Activated T-cell treated with anti-CD3 and anti-CD28 coated beads, Interleukin-2, amount 50 U/mL, for 48 hours (primary cell): Measurements from ENCODE around the gene DIDO1.
"Not testable (repeated sequence)": the region's sequence is repeated elsewhere in the genome, so short reads cannot be mapped to it uniquely, and the experiment has no call there.

ENCODE experiments used
- DNase-seq, 2 experiments: peaks; one replicate each; pipeline ENCODE4 v3.0.0-alpha.2; 2020

Gene DIDO1

DNA sequence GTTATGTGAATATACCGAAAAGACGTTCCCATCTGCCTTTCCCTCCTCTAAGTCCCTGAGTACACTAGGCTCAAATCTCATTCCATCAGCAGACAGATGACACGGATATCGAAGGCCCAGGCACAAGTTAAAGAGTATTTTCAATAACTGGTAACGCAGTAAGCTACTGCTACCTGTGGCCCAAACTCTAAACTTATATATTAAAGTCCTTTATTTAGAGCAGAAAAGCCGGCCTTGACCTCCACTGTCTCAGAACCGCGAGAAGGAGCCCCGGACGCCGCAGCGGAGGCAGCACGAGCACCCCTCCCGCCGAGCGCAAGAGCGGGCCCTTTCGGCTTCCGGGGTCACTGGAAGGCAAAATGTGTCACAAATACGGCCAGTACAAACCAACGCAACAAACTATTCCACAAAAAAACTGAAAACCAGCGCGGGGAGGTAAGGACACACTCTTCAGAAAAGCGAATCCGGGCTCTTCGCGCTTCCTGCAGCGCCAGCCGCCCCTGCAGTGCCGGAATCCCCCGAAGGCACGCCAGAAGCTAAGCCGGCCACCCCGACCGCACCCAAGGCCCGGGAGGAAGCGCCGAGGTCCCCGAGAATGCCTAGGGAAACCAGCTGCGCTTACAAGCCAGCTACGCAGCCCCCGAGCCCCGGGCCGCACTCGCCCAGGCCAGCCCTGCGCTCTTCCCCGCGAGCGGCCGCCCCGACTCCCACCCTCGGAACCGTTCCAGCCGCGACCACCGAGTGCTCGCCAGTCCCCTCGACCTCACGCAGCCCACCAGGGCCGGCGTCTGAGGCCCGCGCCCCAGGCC lies 681 bp downstream of the DIDO1 start:
- DNase-seq: peak; percentile 66 to 70

GRCh38 chr20:62925076-62925419 lies 1.3 kb downstream of the DIDO1 start:
- no peak for DNase-seq

GRCh38 chr20:62924442-62925075 lies 1.7 kb downstream of the DIDO1 start:
- DNase-seq: no peak

- no peak for DNase-seq
Observed at GRCh38 chr20:62923669-62924441, 2.5 kb downstream of the DIDO1 start.

DNA sequence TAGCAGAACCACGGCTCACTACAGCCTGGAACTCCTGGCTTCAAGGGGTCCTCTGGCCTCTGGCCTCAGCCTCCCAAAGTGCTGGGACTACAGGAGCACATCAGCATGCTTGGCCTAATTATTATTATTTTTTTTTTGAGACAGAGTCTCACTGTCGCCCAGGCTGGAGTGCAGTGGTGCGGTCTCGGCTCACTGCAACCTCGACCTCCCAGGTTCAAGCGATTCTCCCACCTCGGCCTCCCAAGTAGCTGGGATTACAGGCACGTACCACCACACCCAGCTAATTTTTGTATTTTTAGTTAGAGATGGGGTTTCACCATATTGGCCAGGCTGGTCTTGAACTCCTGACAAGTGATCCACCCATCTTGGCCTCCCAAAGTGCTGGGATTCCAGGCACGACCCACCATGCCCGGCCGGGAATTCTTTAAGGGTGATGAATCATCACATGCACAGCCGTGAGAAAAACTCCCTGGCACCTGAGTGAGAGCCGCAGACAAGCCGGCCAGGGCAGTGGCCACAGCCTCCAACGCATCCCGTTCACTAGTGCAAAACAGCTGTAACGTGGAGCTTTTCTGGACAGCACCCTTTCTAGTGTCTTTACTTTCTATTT lies 3.1 kb downstream of the DIDO1 start:
- not testable (repeated sequence) for DNase-seq

GRCh38 chr20:62922451-62922921 lies 3.8 kb downstream of the DIDO1 start:
- DNase-seq: peak; percentile 61 to 65

DNA sequence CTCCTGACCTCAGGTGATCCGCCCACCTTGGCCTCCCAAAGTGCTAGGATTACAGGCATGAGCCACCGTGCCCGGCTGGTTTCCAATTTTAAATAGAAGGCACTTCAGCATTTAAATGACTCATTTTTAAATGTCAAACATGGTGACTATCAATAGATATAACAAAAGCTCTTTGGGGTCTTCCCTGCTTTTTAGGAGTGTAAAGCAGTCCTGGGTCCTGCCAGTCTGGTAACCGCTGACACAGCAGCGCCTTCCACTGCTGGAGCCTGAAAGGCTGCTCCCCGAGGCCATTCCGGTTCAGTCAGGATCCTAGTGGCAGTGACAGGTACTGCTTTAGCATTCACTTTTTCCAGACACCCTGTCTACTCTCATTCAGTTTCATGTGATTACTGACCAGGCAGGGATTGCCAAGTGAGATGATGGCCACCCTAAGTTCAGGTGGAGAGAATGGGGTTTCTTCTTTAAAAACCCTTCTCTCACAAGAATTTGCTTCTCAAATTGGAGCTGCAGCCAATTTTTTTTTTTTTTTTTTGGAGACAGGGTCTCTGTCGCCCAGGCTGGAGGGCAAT lies 5.1 kb downstream of the DIDO1 start:
- DNase-seq: peak; percentile 69 to 77

DNA sequence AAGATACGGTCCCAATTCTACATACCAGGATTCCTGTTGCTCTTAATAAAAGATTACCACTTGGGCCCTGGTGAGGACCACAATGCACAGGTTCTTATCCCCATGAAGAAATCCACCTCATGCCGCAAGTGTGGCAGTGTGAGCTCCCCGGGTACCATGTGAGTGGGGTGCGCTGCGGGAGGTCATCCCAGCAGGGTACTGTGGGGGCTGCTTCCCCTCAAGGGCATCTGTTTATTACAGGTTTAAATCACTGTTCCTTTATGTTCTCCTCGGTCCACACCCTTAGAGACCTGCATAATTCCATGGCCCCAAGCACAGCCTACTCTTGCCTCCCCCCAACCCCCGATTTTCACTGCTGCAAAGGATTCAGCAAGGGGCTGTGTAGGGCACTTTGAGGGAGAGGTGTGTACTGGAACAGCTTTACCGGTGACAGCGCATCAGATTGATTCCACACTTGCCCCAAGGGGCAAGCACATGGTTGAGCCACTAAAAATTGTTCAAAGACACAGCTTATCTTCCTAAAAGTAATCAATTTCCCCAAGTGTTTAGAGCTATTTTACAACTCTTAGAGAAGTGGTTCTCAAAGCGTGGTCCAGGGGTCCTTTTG lies 6.2 kb downstream of the DIDO1 start:
- DNase-seq: no peak

DNA sequence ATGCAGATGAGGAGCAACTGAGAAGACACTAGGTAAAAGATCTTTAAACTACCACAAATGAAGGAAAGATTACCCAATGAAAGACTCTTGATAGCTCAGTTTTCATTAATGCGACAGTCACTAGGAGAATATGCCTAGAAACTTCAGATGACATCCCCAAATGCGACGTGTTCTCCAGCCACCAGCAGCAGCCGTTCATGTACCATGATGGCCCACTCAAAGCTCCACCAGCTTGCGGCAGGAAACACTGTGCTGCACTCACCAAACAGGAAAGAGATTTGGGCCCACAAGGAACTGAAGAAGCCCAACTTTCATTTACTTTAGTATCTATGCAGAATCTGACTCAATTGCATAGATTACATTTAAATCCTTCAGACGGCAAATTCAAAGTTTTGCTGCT lies 7.5 kb downstream of the DIDO1 start:
- peak in 1 of 2 experiments; percentile 72 for DNase-seq

- peak in 1 of 2 experiments; percentile 57 for DNase-seq
Observed at GRCh38 chr20:62918147-62918546, 8.2 kb downstream of the DIDO1 start.

- no peak for DNase-seq
Observed at GRCh38 chr20:62917720-62918119, 8.6 kb downstream of the DIDO1 start.

GRCh38 chr20:62916703-62917476 lies 9.4 kb downstream of the DIDO1 start:
- no peak for DNase-seq

DNA sequence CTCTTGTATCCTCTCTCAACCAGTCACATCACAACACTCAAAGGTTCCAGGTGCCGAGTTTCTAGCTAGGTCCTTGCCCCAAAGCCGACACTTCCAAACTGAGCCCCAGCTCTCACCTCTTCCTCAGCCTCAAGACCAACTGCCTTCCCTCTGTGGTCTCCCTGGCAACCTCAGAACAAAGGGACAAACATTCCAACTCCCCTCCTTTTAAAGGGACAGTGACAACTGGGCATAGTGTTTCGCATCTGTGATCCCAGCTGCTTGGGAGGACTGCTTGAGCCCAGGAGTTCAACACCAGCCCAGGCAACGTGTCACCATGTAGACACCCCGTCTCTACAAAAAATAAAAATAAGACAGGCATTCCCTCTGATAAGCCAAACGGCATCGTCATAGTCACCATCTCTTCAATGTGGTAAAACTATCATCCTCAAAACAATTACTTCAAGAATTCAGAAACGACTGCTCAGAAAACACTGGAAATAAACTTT lies 11.3 kb downstream of the DIDO1 start:
- no peak for DNase-seq

GRCh38 chr20:62914436-62914835 lies 11.9 kb downstream of the DIDO1 start:
- DNase-seq: no peak

- no peak for DNase-seq
Observed at GRCh38 chr20:62913043-62913630, 13.2 kb downstream of the DIDO1 start.

DNA sequence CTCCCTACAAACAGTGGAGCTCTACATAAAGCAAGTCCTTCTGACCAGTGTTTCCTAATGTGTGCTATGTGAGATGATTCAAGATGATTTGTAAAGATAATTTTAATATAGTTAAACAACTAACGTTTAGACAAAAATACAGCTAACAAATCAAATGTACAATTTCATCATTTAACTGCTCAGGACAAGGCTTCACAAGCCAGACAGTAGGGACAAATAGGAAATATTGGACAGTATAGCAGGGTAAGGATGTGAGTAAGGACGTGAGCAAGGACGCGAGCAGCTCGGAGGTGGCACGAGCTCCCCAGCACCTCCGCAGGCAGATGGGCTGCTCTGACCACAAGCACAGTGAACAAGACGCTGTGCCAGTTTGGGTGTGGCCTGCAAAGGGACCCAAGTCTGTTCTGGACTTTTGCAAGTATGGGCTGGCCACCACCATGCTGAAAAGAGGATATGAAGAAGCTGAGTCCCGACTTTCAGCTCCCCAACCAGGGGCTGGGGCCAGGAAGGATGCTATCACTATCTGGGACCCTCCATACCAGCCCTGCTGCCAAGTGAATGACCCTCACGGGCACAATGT lies 14.5 kb downstream of the DIDO1 start:
- no peak for DNase-seq

GRCh38 chr20:62910777-62911497 lies 15.4 kb downstream of the DIDO1 start:
- DNase-seq: no peak

DNA sequence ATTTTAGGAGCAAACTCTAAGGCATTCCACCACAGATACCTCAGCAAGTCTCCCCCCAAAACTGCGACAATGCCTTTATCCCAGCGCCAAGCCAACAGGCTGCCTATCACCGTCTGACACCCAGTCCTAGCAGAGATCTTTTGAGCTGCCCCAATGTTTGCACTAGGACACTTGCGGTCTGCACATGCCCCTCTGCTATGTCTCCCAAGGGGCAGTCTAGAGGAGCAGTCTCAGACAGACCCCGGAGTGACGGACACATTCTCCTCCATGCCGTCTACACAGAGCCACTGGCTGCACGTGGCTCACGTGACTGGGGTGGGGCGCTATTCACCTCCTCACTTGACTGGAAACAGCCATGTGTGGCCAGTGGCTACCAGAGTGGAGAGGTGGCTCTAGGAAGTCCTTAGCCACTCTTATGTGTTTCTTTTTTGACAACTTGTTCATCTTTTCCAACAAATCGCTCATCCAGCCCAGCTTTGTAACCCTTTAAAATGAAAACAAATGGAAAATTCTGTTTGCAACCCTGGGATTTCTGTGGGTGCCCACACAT lies 16.0 kb downstream of the DIDO1 start:
- no peak for DNase-seq

DNA sequence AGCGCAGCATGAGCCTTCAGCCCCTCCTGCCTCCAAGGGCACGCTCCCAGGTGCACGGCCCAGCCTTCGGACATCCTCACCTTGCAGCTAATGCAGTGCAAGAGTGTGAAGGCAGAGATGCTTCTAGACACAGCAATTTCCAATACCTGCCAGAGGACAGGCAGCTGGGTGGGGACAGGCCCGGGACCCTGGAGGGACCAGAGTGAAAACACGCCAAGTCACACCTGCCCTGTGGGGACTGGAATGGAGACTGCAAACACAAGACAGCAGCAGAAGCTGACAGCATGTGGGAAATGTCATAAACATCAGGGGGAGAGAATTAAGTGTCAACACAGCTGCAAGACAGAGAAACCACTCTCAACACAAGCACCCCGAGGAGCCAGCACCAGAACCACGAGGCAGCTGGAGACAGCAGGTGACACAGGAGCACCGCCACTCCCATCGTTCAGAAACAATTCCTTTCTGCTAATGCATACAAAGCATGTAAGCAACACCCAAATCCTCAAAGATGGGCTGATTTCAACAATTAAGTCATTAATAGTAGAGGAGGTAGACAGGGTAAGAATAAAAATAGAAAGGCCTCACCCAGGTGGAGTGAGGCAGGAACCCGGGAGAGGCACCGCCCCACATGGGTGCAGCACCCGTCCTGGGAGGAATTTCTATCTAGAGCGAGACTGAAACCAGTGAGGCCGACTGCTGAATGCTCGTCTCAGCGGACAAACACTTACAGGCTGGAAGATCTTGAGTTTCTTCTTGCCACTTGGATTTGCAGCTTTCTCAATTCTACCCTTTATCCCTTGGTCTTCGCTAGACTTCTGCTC lies 17.1 kb downstream of the DIDO1 start:
- no peak for DNase-seq
